HG02763 (cell line): ENCODE data around the gene REV3L.

ENCODE experiments used
- ATAC-seq: cut with Tn5 transposase; IDR thresholded peaks from one replicate; pipeline ENCODE4 v1.9.1; 2021; ENCODE audit warnings: mild to moderate bottlenecking, moderate library complexity; ENCODE audit not compliant: unreplicated experiment

The REV3L gene

GRCh38 chr6:111427341-111428116, 55.5 kb downstream of the REV3L start:
- ATAC-seq: peak; percentile 66

- ATAC-seq: no peak
These were observed 58.8 kb downstream of the REV3L start for GRCh38 chr6:111423960-111424846.

GRCh38 chr6:111423055-111423633, 59.9 kb downstream of the REV3L start:
- ATAC-seq: no peak

GRCh38 chr6:111418971-111419693, 63.9 kb downstream of the REV3L start:
- ATAC-seq: no peak

GRCh38 chr6:111417946-111418345, 65.1 kb downstream of the REV3L start:
- no peak for ATAC-seq

GRCh38 chr6:111417181-111417585, 65.8 kb downstream of the REV3L start:
- no peak for ATAC-seq

GRCh38 chr6:111416529-111416928, 66.5 kb downstream of the REV3L start:
- no peak for ATAC-seq

- no peak for ATAC-seq
These were observed 68.6 kb downstream of the REV3L start for GRCh38 chr6:111414373-111414772.

GRCh38 chr6:111411978-111412566, 70.9 kb downstream of the REV3L start:
- peak; percentile 51 for ATAC-seq

- no peak for ATAC-seq
These were observed 72.0 kb downstream of the REV3L start for GRCh38 chr6:111411046-111411445.

- ATAC-seq: no peak
These were observed 72.6 kb downstream of the REV3L start for GRCh38 chr6:111410371-111410770.

GRCh38 chr6:111409430-111409829, 73.6 kb downstream of the REV3L start:
- ATAC-seq: no peak

- no peak for ATAC-seq
These were observed 75.3 kb downstream of the REV3L start for GRCh38 chr6:111407686-111408085.

GRCh38 chr6:111406200-111406721, 76.8 kb downstream of the REV3L start:
- ATAC-seq: peak; percentile 99

GRCh38 chr6:111403388-111403787, 79.6 kb downstream of the REV3L start:
- no peak for ATAC-seq

- no peak for ATAC-seq
These were observed 83.4 kb downstream of the REV3L start for GRCh38 chr6:111399626-111400025.

- ATAC-seq: no peak
These were observed 94.3 kb downstream of the REV3L start for GRCh38 chr6:111388681-111389080.

- no peak for ATAC-seq
These were observed 100.3 kb downstream of the REV3L start for GRCh38 chr6:111382476-111383294.

- no peak for ATAC-seq
These were observed 101.3 kb downstream of the REV3L start for GRCh38 chr6:111381728-111382127.
